Ureter (tissue), 1 donor: ENCODE data around the gene MAP7D2. TPM values are rescaled to one million over a fixed set of nuclear protein-coding genes. Genes with fewer than 3 reads are reported as not detected.

Experiments used
- DNase-seq: peaks from one replicate; pipeline ENCODE4 v3.0.0-alpha.2; 2020; ENCODE audit warnings: low spot score
- total RNA-seq: library from RNA; stranded (reverse); gene quantifications from one replicate; pipeline ENCODE4 v1.2.4, GENCODE V29; 2023
- donor health status: DM: yes; HTN: yes; CAD: no.

MAP7D2 gene
- total RNA-seq, 1 donor from 2014 or later, result 1.2 TPM

DNA sequence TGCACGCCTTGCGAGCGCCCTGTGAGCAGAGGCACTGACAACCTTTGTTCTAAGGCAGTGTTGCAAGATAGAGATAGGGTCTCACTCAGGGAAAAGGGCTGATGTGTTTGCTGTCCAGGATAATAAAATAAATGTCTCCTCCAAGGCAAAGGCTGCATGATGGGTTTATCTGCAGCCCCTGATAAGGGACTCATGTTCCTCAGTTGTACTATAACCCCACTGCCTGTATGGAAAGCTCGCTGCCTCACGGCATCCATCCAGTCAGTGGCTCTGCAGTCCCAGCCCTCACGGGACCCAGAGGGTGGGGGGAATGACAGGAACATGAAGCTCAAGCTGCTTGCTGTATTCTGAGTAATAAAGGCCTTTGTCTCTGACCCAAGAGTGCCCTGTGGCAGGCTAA lies 148.4 kb downstream of the MAP7D2 start:
- no peak for DNase-seq

DNA sequence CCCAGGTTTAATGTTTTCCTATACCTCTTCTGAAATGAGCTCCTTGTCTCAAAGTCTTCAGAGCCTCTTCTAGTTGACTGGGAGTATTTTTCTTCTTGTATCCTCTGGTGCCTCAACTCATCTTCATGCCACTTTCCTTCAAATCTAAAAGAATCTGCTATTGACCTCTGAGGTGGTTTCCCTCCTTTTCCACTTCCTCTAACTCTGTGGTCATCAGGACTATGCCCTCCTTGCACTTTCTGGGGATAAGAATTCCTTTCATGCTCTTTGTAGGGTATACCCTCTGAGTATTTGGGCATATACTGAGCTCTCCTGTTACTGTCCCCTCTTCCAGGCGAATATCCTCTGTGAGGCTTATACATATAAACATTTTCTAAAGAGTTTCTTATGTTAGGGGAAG lies 150.7 kb downstream of the MAP7D2 start:
- DNase-seq, result no peak

- DNase-seq, result no peak
Observed at GRCh38 chrX:19964017-19964710, 152.5 kb downstream of the MAP7D2 start.

GRCh38 chrX:19960913-19961312 lies 155.8 kb downstream of the MAP7D2 start:
- DNase-seq, result no peak

DNA sequence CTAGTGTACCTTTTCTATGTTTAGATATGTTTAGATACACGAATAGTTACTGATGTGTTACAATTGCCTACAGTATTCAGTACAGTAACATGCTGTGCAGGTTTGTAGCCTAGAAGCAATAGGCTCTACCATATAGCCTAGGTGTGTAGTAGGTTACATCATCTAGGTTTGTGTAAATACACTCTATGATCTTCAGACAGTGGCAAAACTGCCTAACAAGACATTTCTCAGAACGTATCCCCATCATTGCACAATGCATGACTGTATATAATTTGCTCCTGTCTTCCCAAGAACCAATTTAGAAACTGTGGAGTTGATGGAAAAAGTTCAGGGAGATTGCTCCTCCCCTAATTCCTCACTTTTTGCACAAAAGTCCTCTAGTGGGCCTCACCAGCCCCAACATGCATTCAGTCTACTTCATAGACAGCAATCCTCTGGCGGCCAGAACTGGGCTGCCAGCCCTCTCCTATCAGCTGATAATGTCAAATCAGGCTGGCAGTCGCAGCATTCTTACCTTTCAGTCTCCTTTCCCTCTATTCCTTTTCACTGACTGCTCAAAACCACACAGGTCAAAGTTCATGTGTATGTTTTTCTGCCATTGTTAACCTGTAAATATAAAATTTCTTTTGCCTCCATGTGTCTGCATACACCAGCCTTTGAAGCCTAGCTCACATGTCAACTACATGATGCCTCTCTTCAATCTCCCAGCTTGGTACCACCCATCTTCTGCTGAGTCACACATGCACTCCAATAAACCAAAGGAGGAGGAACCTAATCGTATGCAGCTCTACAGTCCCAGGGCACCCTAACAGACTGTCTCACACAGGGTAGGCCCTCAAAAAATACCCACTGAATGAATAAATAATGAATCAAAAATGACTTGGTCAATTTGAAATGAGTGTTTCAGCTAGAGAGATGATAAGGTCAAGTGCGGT lies 157.9 kb downstream of the MAP7D2 start:
- no peak for DNase-seq

GRCh38 chrX:19956923-19957322 lies 159.8 kb downstream of the MAP7D2 start:
- no peak for DNase-seq

Other genes with a start within 250 kb of the MAP7D2 start
- gene SH3KBP1, start 229.3 kb downstream of the MAP7D2 start, total RNA-seq, result 18.0 TPM
- 24.5 TPM for gene BCLAF3, start 125.8 kb downstream of the MAP7D2 start, total RNA-seq
- gene EIF1AX, start 24.9 kb upstream of the MAP7D2 start, total RNA-seq, result 77.1 TPM
- 40.3 TPM for gene RPS6KA3, start 150.0 kb upstream of the MAP7D2 start, total RNA-seq